Mucosa of stomach (tissue), 1 donor: ENCODE data around the gene ZHX3.

Source experiments
- H3K27me3 ChIP-seq: one replicate; pipeline ENCODE4 v1.7.0; 2013; ENCODE audit warnings: mild to moderate bottlenecking, low read length; ENCODE audit not compliant: control insufficient read depth, insufficient read depth
- H3K36me3 ChIP-seq: one replicate; pipeline ENCODE4 v1.7.0; 2013; ENCODE audit warnings: low read length; ENCODE audit not compliant: control insufficient read depth, insufficient read depth
- H3K4me1 ChIP-seq: one replicate; pipeline ENCODE4 v1.7.0; 2013; ENCODE audit warnings: mild to moderate bottlenecking, low read length; ENCODE audit not compliant: control insufficient read depth, insufficient read depth
- H3K4me3 ChIP-seq: one replicate; pipeline ENCODE4 v1.7.0; 2013; ENCODE audit warnings: low read length
- H3K9ac ChIP-seq: one replicate; pipeline ENCODE4 v1.7.0; 2013; ENCODE audit warnings: mild to moderate bottlenecking, low read length, moderate library complexity
- H3K9me3 ChIP-seq: one replicate; pipeline ENCODE4 v1.7.0; 2013; ENCODE audit warnings: mild to moderate bottlenecking, low read length, moderate library complexity; ENCODE audit not compliant: control insufficient read depth
- donor health status: Pancreatic carcinoma.

ZHX3 gene

GRCh38 chr20:41222296-41222695 is 95.2 kb downstream of the ZHX3 start:
- Histone ChIP-seq H3K9me3 (no peaks in the 10 kb centered on the region), H3K27me3 (no peaks in the 10 kb centered on the region), H3K4me3 (no peak overlapping the region), H3K4me1 (peaks cover 8% of the 10 kb centered on the region), H3K9ac (no peak overlapping the region), H3K36me3 (no peaks in the 10 kb centered on the region)

- Histone ChIP-seq H3K4me1 (peaks cover 8% of the 10 kb centered on the region), H3K36me3 (no peaks in the 10 kb centered on the region), H3K4me3 (no peak overlapping the region), H3K9ac (no peak overlapping the region), H3K9me3 (no peaks in the 10 kb centered on the region), H3K27me3 (no peaks in the 10 kb centered on the region)
Observed at GRCh38 chr20:41221614-41222218, 95.8 kb downstream of the ZHX3 start.

- Histone ChIP-seq H3K27me3 (no peaks in the 10 kb centered on the region), H3K9ac (no peak overlapping the region), H3K4me3 (no peak overlapping the region), H3K4me1 (peaks cover 8% of the 10 kb centered on the region), H3K36me3 (no peaks in the 10 kb centered on the region), H3K9me3 (no peaks in the 10 kb centered on the region)
Observed at GRCh38 chr20:41219824-41220223, 97.7 kb downstream of the ZHX3 start.

GRCh38 chr20:41218466-41218865 is 99.1 kb downstream of the ZHX3 start:
- Histone ChIP-seq H3K4me1 (peaks cover 9% of the 10 kb centered on the region), H3K27me3 (no peaks in the 10 kb centered on the region), H3K36me3 (no peaks in the 10 kb centered on the region), H3K9ac (no peak overlapping the region), H3K9me3 (no peaks in the 10 kb centered on the region), H3K4me3 (no peak overlapping the region)

GRCh38 chr20:41217422-41217821 is 100.1 kb downstream of the ZHX3 start:
- H3K27me3 ChIP-seq, result no peaks in the 10 kb centered on the region
- no peaks in the 10 kb centered on the region for H3K9me3 ChIP-seq
- no peak overlapping the region for H3K9ac ChIP-seq
- no peak overlapping the region for H3K4me3 ChIP-seq
- H3K4me1 ChIP-seq, result peaks cover 13% of the 10 kb centered on the region
- no peaks in the 10 kb centered on the region for H3K36me3 ChIP-seq

- H3K4me3 ChIP-seq, result no peak overlapping the region
- H3K27me3 ChIP-seq, result no peaks in the 10 kb centered on the region
- no peak overlapping the region for H3K9ac ChIP-seq
- H3K4me1 ChIP-seq, result peaks cover 6% of the 10 kb centered on the region
- no peaks in the 10 kb centered on the region for H3K36me3 ChIP-seq
- H3K9me3 ChIP-seq, result no peaks in the 10 kb centered on the region
Observed at GRCh38 chr20:41214666-41215065, 102.9 kb downstream of the ZHX3 start.

- no peaks in the 10 kb centered on the region for H3K36me3 ChIP-seq
- H3K4me1 ChIP-seq, result peaks cover 6% of the 10 kb centered on the region
- no peak overlapping the region for H3K4me3 ChIP-seq
- H3K27me3 ChIP-seq, result no peaks in the 10 kb centered on the region
- no peak overlapping the region for H3K9ac ChIP-seq
- no peaks in the 10 kb centered on the region for H3K9me3 ChIP-seq
Observed at GRCh38 chr20:41214202-41214601, 103.3 kb downstream of the ZHX3 start.

- Histone ChIP-seq H3K9ac (no peak overlapping the region), H3K4me1 (peaks cover 6% of the 10 kb centered on the region), H3K27me3 (no peaks in the 10 kb centered on the region), H3K4me3 (no peak overlapping the region), H3K9me3 (no peaks in the 10 kb centered on the region), H3K36me3 (no peaks in the 10 kb centered on the region)
Observed at GRCh38 chr20:41213150-41213820, 104.2 kb downstream of the ZHX3 start.

GRCh38 chr20:41205313-41205712 is 112.2 kb downstream of the ZHX3 start:
- no peaks in the 10 kb centered on the region for H3K27me3 ChIP-seq
- H3K4me1 ChIP-seq, result no peaks in the 10 kb centered on the region
- no peak overlapping the region for H3K4me3 ChIP-seq
- no peaks in the 10 kb centered on the region for H3K9me3 ChIP-seq
- no peak overlapping the region for H3K9ac ChIP-seq
- no peaks in the 10 kb centered on the region for H3K36me3 ChIP-seq

GRCh38 chr20:41204304-41205265 is 112.9 kb downstream of the ZHX3 start:
- H3K4me1 ChIP-seq, result no peaks in the 10 kb centered on the region
- H3K27me3 ChIP-seq, result no peaks in the 10 kb centered on the region
- no peak overlapping the region for H3K4me3 ChIP-seq
- H3K9ac ChIP-seq, result no peak overlapping the region
- H3K36me3 ChIP-seq, result no peaks in the 10 kb centered on the region
- H3K9me3 ChIP-seq, result no peaks in the 10 kb centered on the region

GRCh38 chr20:41203660-41204059 is 113.9 kb downstream of the ZHX3 start:
- H3K4me3 ChIP-seq, result no peak overlapping the region
- H3K4me1 ChIP-seq, result no peaks in the 10 kb centered on the region
- H3K27me3 ChIP-seq, result no peaks in the 10 kb centered on the region
- no peak overlapping the region for H3K9ac ChIP-seq
- H3K9me3 ChIP-seq, result no peaks in the 10 kb centered on the region
- H3K36me3 ChIP-seq, result no peaks in the 10 kb centered on the region

GRCh38 chr20:41202426-41202825 is 115.1 kb downstream of the ZHX3 start:
- Histone ChIP-seq H3K9ac (no peak overlapping the region), H3K4me1 (no peaks in the 10 kb centered on the region), H3K9me3 (no peaks in the 10 kb centered on the region), H3K4me3 (no peak overlapping the region), H3K27me3 (no peaks in the 10 kb centered on the region), H3K36me3 (no peaks in the 10 kb centered on the region)
